ENCODE data around the gene DLK1.

DLK1 gene

GRCh38 chr14:100727086-100727872, 587 bp downstream of the DLK1 start:
- DNase-seq (ENCODE audit: low read depth): no peak
- no peak overlapping the region for H3K4me3 ChIP-seq (ENCODE audit: low read depth, low read length)
- TF ChIP-seq CTCF (IDR thresholded peaks at IDR 0.05; ENCODE audit: insufficient read depth, low read depth, low read length, missing control alignments): no peak

- DNase-seq (ENCODE audit: low read depth): no peak
- TF ChIP-seq CTCF (IDR thresholded peaks at IDR 0.05; ENCODE audit: insufficient read depth, low read depth, low read length, missing control alignments): no peak
- H3K4me3 ChIP-seq (ENCODE audit: low read depth, low read length): no peak overlapping the region
Observed at GRCh38 chr14:100727873-100728240, 1.2 kb downstream of the DLK1 start.

GRCh38 chr14:100728962-100729361, 2.3 kb downstream of the DLK1 start:
- no peak for DNase-seq (ENCODE audit: low read depth)
- H3K4me3 ChIP-seq (ENCODE audit: low read depth, low read length): no peak overlapping the region
- no peak for TF ChIP-seq CTCF (IDR thresholded peaks at IDR 0.05; ENCODE audit: insufficient read depth, low read depth, low read length, missing control alignments)

- no peak overlapping the region for H3K4me3 ChIP-seq (ENCODE audit: low read depth, low read length)
- no peak for TF ChIP-seq CTCF (IDR thresholded peaks at IDR 0.05; ENCODE audit: insufficient read depth, low read depth, low read length, missing control alignments)
- DNase-seq (ENCODE audit: low read depth): no peak
Observed at GRCh38 chr14:100729982-100730381, 3.3 kb downstream of the DLK1 start.

GRCh38 chr14:100730581-100730980, 3.9 kb downstream of the DLK1 start:
- no peak for TF ChIP-seq CTCF (IDR thresholded peaks at IDR 0.05; ENCODE audit: insufficient read depth, low read depth, low read length, missing control alignments)
- no peak overlapping the region for H3K4me3 ChIP-seq (ENCODE audit: low read depth, low read length)
- DNase-seq (ENCODE audit: low read depth): no peak

- H3K4me3 ChIP-seq (ENCODE audit: low read depth, low read length): no peak overlapping the region
- TF ChIP-seq CTCF (IDR thresholded peaks at IDR 0.05; ENCODE audit: insufficient read depth, low read depth, low read length, missing control alignments): no peak
- no peak for DNase-seq (ENCODE audit: low read depth)
Observed at GRCh38 chr14:100731011-100731670, 4.4 kb downstream of the DLK1 start.

All from GM12865 (cell line).